ENCODE data around the gene APBA2. TPM values are rescaled to one million over a fixed set of nuclear protein-coding genes. Genes with fewer than 3 reads are reported as not detected.

The APBA2 gene
- total and polyA plus RNA-seq, 11 donors: 0.16 to 1.3 (median 0.40) TPM; not detected in 2

GRCh38 chr15:28929200-28929599 is 43.4 kb downstream of the APBA2 start:
- no peak overlapping the region for H3K27ac ChIP-seq
- peaks cover 0 to 6% (median 0%) of the 10 kb centered on the region in 9 donors for H3K27me3 ChIP-seq
- H3K9me3 ChIP-seq: peaks cover 0 to 5% (median 0%) of the 10 kb centered on the region in 12 donors
- H3K36me3 ChIP-seq: no peaks in the 10 kb centered on the region
- DNase-seq (no peak), ATAC-seq (no peak)
- no peak overlapping the region for H3K4me3 ChIP-seq
- no peaks in the 10 kb centered on the region for H3K4me1 ChIP-seq
- WGBS, 4 donors: 93 to 98% (median 96%) methylated on average over 10 of the region's 10 CpGs
- TF ChIP-seq CTCF (IDR thresholded peaks at IDR 0.05): no peak
- TF ChIP-seq POLR2A (IDR thresholded peaks at IDR 0.05): no peak
- intact Hi-C loops (cut with DNase I): no loop called here

GRCh38 chr15:28930011-28930410 is 44.2 kb downstream of the APBA2 start:
- H3K4me1 ChIP-seq: no peaks in the 10 kb centered on the region
- ATAC-seq: no peak
- DNase-seq: no peak

GRCh38 chr15:28930476-28931291 is 44.9 kb downstream of the APBA2 start:
- Histone ChIP-seq H3K27ac (no peak overlapping the region), H3K27me3 (peaks cover 0 to 6% (median 0%) of the 10 kb centered on the region in 9 donors)
- no peak for DNase-seq

More at GRCh38 chr15:28930011-28930410, 44.2 kb downstream of the APBA2 start:
- Histone ChIP-seq H3K36me3 (no peaks in the 10 kb centered on the region), H3K9me3 (peaks cover 0 to 5% (median 0%) of the 10 kb centered on the region in 12 donors), H3K4me3 (no peak overlapping the region), H3K27ac (no peak overlapping the region), H3K27me3 (peaks cover 0 to 6% (median 0%) of the 10 kb centered on the region in 9 donors)
- TF ChIP-seq CTCF (IDR thresholded peaks at IDR 0.05) (no peak), POLR2A (IDR thresholded peaks at IDR 0.05) (no peak)
- 80 to 90% (median 84%) methylated on average over 6 of the region's 6 CpGs for WGBS, 4 donors
- intact Hi-C loops (cut with DNase I): no loop called here

More at GRCh38 chr15:28930476-28931291, 44.9 kb downstream of the APBA2 start:
- Histone ChIP-seq H3K36me3 (no peaks in the 10 kb centered on the region), H3K4me3 (no peak overlapping the region), H3K9me3 (peaks cover 0 to 5% (median 0%) of the 10 kb centered on the region in 12 donors), H3K4me1 (no peaks in the 10 kb centered on the region)
- no peak for TF ChIP-seq CTCF (IDR thresholded peaks at IDR 0.05)
- no peak for TF ChIP-seq POLR2A (IDR thresholded peaks at IDR 0.05)
- peak in 1 of 4 donors; percentile 8 for ATAC-seq
- intact Hi-C loops (cut with DNase I): no loop called here
- WGBS, 4 donors: 78 to 85% (median 81%) methylated on average over 10 to 16 of the region's 16 CpGs

All from heart left ventricle (tissue), 16 donors.